ENCODE measurements around the gene LBX2. TPM values are rescaled to one million over a fixed set of nuclear protein-coding genes. Genes with fewer than 3 reads are reported as not detected.

LBX2 gene
- total RNA-seq, 4 donors from 2014 or later, result 0.40 to 0.58 TPM; not detected in 2

DNA sequence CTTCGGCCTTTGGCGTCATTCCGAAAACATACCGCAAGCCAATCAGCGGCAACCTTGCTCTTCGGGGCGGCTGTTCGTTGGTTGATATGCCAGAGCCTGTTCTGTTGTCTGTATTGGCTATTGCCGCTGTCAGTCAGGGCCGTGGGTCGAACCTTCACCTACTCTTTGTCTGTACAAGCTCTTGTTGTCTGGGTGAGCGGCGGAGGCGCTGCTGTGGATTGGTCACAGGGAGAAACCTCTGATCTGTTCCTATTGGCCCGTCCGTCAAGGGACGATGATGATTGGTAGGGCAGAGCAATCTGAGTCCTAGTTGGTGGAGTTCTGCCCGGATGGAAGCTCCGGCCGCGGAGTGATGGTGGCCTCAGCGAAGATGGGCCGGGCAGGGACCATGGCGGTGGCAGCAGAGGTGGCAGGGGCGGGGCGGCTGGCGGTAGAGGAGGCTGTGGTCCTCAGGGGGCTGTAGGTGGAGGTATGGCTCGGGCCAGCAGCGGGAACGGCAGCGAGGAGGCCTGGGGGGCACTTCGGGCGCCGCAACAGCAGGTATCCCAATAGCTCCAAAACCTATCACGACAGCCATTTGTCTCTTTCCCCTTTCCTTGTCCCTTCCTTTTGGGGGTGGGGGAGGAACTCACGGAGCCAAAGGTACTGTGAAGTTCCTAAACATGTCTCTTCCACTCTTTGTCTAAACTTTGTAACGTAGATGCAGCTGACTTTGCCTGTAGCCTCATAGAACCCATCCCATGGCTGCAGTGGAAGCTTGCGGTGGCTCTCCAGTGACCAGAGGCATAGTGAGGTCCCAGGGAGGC, 41.1 kb downstream of the LBX2 start, which contains the start of gene WBP1:
TSS of gene WBP1 (plus strand) at position 307 of the 806 bp plus-strand sequence. CDS start at position 472, 165 bp downstream.
- ATAC-seq, result peak; percentile 96

DNA sequence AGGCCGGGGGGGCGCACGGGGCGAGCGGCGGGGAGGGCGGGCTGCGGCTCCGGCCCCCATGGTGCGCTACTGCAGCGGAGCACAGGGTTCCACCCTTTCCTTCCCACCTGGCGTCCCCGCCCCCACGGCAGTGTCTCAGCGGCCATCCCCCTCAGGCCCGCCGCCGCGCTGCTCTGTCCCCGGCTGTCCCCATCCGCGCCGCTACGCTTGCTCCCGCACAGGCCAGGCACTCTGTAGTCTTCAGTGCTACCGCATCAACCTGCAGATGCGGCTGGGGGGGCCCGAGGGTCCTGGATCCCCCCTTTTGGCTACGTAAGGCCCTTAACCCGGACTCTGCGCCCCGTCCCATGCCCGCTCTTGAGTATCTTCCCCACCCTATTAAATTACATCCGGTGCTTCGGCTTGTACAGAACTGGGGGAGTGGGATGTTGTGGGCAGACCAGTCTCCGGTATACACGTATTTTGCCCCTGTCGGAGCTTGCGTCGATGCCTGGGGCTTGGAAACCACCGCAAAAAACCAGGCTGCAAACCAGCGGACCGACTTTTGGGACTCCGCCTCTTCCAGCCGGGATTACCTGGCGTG, 41.8 kb downstream of the LBX2 start:
- H3K4me3 ChIP-seq, result peak overlapping the region; percentile 58 to 79
- no peaks in the 10 kb centered on the region for H3K9me3 ChIP-seq
- ATAC-seq, result peak; percentile 8
- H3K4me1 ChIP-seq, result peaks cover 2 to 44% (median 29%) of the 10 kb centered on the region in 3 donors
- peaks cover 0 to 18% of the 10 kb centered on the region in 2 donors for H3K36me3 ChIP-seq
- 0% methylated on average over 4 of the region's 46 CpGs; no CpG with 5 or more reads in 1 of the 2 donors for WGBS, 2 donors (ENCODE audit: low coverage in 1 of 2)
- TF ChIP-seq EP300 (IDR thresholded peaks at IDR 0.05) (no peak), POLR2AphosphoS5 (IDR thresholded peaks at IDR 0.05) (no peak), POLR2A (IDR thresholded peaks at IDR 0.05) (peak; percentile 28 to 29)
- TF ChIP-seq, protein P1, sequence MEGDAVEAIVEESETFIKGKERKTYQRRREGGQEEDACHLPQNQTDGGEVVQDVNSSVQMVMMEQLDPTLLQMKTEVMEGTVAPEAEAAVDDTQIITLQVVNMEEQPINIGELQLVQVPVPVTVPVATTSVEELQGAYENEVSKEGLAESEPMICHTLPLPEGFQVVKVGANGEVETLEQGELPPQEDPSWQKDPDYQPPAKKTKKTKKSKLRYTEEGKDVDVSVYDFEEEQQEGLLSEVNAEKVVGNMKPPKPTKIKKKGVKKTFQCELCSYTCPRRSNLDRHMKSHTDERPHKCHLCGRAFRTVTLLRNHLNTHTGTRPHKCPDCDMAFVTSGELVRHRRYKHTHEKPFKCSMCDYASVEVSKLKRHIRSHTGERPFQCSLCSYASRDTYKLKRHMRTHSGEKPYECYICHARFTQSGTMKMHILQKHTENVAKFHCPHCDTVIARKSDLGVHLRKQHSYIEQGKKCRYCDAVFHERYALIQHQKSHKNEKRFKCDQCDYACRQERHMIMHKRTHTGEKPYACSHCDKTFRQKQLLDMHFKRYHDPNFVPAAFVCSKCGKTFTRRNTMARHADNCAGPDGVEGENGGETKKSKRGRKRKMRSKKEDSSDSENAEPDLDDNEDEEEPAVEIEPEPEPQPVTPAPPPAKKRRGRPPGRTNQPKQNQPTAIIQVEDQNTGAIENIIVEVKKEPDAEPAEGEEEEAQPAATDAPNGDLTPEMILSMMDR (IDR thresholded peaks at IDR 0.05), result no peak
- no peaks in the 10 kb centered on the region for H3K27me3 ChIP-seq
- peak overlapping the region; percentile 80 to 98 (median 94) for H3K27ac ChIP-seq

More for the DNA sequence above, 41.1 kb downstream of the LBX2 start, which contains the start of gene WBP1:
- H3K36me3 ChIP-seq, result peaks cover 0 to 25% of the 10 kb centered on the region in 2 donors
- TF ChIP-seq EP300 (IDR thresholded peaks at IDR 0.05), result no peak
- peak; percentile 48 for TF ChIP-seq POLR2AphosphoS5 (IDR thresholded peaks at IDR 0.05)
- peak; percentile 33 to 52 for TF ChIP-seq POLR2A (IDR thresholded peaks at IDR 0.05)
- H3K4me1 ChIP-seq, result peaks cover 2 to 44% (median 29%) of the 10 kb centered on the region in 3 donors
- 0% methylated on average over 2 to 6 of the region's 38 CpGs for WGBS, 2 donors (ENCODE audit: low coverage in 1 of 2)
- peak within 1 kb of the TSS; percentile 80 to 98 (median 94) for H3K27ac ChIP-seq
- no peaks in the 10 kb centered on the region for H3K27me3 ChIP-seq
- H3K9me3 ChIP-seq, result no peaks in the 10 kb centered on the region
- H3K4me3 ChIP-seq, result peak within 1 kb of the TSS; percentile 67 to 79

DNA sequence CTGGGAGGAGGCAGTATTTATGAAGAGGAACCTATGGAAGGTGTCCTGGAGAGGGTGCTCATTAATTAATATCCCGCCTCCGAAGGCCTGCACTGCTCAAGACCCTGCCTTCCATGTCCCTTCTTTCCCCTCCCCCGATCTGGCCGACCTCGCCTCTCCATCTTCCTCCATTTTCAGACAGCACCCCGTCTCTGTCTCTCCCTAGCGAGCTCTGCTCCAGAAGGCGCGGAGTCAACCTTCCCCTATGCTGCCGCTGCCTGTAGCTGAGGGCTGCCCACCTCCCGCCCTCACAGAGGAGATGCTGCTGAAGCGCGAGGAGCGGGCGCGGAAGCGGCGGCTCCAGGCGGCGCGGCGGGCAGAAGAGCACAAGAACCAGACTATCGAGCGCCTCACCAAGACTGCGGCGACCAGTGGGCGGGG, 42.3 kb downstream of the LBX2 start:
- Histone ChIP-seq H3K36me3 (peaks cover 0 to 13% of the 10 kb centered on the region in 2 donors), H3K4me3 (peak overlapping the region; percentile 58 to 79), H3K27me3 (no peaks in the 10 kb centered on the region), H3K9me3 (no peaks in the 10 kb centered on the region), H3K27ac (peak overlapping the region; percentile 80 to 98 (median 94)), H3K4me1 (peaks cover 2 to 44% (median 29%) of the 10 kb centered on the region in 3 donors)
- ATAC-seq, result no peak
- TF ChIP-seq, protein P1 (IDR thresholded peaks at IDR 0.05), result no peak
- TF ChIP-seq EP300 (IDR thresholded peaks at IDR 0.05) (no peak), POLR2AphosphoS5 (IDR thresholded peaks at IDR 0.05) (no peak), POLR2A (IDR thresholded peaks at IDR 0.05) (no peak)
- 0 to 6% methylated on average over 3 to 7 of the region's 27 CpGs for WGBS, 2 donors (ENCODE audit: low coverage in 1 of 2)

DNA sequence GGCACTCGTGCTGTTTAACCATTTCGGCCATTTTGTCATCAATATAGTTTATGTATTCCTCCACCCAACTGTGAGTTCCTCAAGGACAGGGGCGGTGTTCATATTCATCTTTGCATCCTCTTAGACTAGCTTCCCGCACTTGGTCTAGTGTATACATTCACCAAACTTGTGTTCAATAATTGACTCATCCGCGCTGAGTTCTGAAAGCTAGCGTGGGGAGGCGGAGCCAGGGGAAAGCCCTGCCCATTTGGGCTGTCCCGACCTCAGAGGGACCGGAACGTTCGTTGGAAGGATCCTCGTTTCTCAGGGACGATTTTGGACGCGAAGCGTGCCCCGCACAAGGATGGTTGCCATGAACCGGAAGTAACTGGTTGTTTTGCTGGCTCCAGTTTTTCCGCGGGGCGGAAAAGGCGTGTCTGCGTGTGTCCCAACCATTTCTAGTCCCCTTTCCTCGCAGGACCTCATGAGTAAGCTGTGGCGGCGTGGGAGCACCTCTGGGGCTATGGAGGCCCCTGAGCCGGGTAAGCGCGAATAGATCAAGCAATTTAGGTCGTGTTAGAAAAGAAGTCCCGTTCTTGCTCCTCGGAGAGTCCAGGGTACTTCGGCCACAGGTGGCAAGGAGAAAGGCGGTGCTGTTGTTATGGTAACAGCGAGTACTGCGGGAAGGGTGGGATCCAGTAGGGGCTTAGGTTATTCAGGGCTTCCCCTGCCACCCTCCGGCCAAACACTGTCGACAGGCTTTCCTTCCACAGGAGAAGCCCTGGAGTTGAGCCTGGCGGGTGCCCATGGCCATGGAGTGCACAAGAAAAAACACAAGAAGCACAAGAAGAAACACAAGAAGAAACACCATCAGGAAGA, 44.5 kb downstream of the LBX2 start, which contains the start of gene INO80B:
TSS of gene INO80B (plus strand) at position 434 of the 858 bp plus-strand sequence. CDS start at position 464, 30 bp downstream.
- 0 to 1% methylated on average over 2 to 16 of the region's 40 CpGs for WGBS, 2 donors (ENCODE audit: low coverage in 1 of 2)
- Histone ChIP-seq H3K4me1 (peaks cover 2 to 44% (median 29%) of the 10 kb centered on the region in 3 donors), H3K27me3 (no peaks in the 10 kb centered on the region), H3K27ac (peak within 1 kb of the TSS in 3 of 4 donors; percentile 74 to 82 (median 76)), H3K4me3 (peak within 1 kb of the TSS; percentile 54 to 79), H3K36me3 (no peaks in the 10 kb centered on the region), H3K9me3 (no peaks in the 10 kb centered on the region)
- ATAC-seq, result peak; percentile 61
- TF ChIP-seq POLR2A (IDR thresholded peaks at IDR 0.05), result peak in 1 of 2 donors; percentile 12
- TF ChIP-seq EP300 (IDR thresholded peaks at IDR 0.05), result no peak
- TF ChIP-seq POLR2AphosphoS5 (IDR thresholded peaks at IDR 0.05), result peak; percentile 91
- TF ChIP-seq, protein P1 (IDR thresholded peaks at IDR 0.05), result no peak

All from gastroesophageal sphincter (tissue), 4 donors.